ENCODE results near the gene ABTB1. TPM values are rescaled to one million over a fixed set of nuclear protein-coding genes. Genes with fewer than 3 reads are reported as not detected.

Gene ABTB1
- total RNA-seq, 1 donor from 2014 or later = 34.2 TPM

DNA sequence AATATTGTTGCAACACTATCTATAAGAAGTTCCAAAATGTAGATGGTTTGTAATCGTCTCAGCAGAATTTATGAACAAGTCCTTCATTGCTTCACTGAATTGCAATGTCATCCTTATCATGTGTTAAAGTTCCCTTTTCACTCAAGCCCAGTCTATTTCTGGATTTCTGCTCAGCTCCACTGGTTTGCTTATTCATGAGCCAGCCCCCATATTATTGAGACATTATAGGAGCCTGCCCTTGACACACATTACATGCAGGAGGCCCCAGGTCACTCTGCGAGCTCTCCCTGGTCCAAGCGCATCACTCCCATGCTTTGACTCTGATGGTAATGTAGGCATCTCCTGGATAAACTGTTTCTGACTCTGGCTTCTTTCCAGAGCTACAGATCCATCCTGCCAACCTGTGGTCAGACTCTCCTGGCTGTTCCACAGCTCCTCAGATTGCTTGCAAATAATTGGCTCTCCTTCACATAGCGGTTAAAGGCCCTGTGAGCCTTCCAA lies 56.9 kb downstream of the ABTB1 start:
- ATAC-seq (peak; percentile 62), DNase-seq (no peak)
- intact Hi-C loops (cut with micrococcal nuclease) = no loop called here

DNA sequence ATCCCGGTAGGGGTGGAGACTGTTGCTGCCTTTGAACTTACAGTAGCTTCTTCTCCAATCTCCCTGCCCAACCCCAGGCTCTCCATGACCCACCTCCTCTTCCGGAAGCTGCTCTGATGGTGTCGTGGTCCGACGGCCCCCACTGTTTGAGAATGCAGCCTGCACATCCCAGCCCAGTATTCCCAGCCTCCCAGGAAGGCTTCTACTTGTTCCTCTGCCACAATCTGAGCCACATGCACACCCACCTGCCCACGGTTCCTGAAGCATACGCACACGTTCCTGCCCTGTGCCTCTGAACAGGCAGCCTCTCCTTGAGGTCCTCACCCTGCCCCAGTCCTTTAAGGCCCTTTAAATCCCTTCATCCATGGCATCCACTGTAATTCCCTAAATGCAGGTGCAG lies 57.4 kb downstream of the ABTB1 start:
- intact Hi-C loops (cut with micrococcal nuclease) = no loop called here
- no peak for ATAC-seq
- no peak for DNase-seq

Other genes starting within 250 kb of the ABTB1 start
- 22.8 TPM for gene TPRA1, start 82.2 kb upstream of the ABTB1 start, total RNA-seq
- gene MCM2, start 74.5 kb upstream of the ABTB1 start, total RNA-seq = 8.7 TPM
- gene PODXL2, start 43.8 kb upstream of the ABTB1 start, total RNA-seq = 1.5 TPM
- gene MGLL, start 149.6 kb downstream of the ABTB1 start, total RNA-seq = 94.3 TPM
- 27.5 TPM for gene KBTBD12, start 242.3 kb downstream of the ABTB1 start, total RNA-seq

Measured in left ventricle myocardium superior (tissue), 1 donor.